Fibroblast of skin of left biceps (primary cell): Measurements from ENCODE around the gene CHKB.
"Not testable (repeated sequence)": the region's sequence is repeated elsewhere in the genome, so short reads cannot be mapped to it uniquely, and the experiment has no call there.

Experiments used
- DNase-seq, 2 experiments: peaks; one replicate each; pipeline ENCODE4 v3.0.0-alpha.2; 2013; ENCODE audit warnings: low read depth in 2 of 2

CHKB gene

DNA sequence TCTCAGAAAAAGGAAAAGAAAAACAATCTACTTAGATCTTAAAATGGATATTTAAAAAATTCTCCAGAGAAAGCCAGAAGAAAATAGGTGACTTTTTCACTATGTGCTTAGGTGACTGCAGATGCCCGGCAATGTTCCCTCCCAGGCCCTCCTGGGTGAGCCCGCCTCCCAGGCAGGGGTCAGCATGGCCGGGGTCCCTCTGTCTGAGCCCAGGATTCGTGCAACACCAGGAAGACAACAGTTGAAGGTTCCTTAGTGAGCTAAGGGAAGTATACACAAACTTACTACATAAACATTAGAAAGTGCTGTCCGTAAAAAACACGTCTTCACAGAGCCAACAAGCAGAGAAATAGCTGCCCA is 29.5 kb upstream of the CHKB start:
- DNase-seq: no peak

GRCh38 chr22:50611341-50612060 is 28.9 kb upstream of the CHKB start:
- no peak for DNase-seq

DNA sequence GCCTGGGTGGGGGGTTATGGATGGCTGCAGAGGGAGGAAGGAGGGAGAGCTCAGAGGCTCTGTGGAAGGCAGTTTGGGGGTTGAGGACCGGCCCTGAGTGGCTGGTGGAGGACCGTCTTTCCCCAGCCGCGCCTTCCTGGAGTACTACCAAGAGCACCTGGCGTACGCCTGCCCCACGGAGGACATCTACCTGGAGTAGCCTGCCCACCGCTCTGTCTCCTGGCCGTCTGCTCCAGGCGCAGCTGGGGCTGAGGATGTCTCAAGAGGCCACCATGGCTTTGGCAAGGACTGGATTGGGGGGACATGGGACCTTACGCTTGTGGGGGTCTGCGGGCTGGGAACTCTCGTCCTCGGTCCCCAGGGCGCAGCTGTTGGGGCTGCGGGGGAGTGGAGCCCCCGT is 27.9 kb upstream of the CHKB start:
- no peak for DNase-seq

DNA sequence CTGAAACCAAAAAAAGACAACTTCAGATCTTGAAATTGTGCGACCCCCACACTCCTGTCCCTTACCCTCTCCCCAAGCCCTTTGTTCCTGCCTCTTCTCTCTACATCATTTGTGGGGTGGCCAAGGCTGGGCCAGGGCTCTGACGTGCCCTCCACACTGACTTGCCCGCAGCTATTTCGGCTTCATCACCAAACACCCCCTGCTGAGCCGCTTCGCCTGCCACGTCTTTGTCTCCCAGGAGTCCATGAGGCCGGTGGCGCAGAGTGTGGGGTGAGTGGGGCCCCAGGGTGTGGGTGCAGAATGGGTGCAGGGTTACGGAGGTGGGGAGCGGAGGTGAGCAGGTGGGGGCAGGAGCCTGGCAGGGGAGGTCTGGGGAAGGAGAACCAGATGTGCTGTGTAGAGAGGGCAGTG is 27.4 kb upstream of the CHKB start:
- DNase-seq: no peak

GRCh38 chr22:50609599-50609998 is 26.9 kb upstream of the CHKB start:
- no peak for DNase-seq

GRCh38 chr22:50608996-50609395 is 26.3 kb upstream of the CHKB start:
- DNase-seq: no peak

DNA sequence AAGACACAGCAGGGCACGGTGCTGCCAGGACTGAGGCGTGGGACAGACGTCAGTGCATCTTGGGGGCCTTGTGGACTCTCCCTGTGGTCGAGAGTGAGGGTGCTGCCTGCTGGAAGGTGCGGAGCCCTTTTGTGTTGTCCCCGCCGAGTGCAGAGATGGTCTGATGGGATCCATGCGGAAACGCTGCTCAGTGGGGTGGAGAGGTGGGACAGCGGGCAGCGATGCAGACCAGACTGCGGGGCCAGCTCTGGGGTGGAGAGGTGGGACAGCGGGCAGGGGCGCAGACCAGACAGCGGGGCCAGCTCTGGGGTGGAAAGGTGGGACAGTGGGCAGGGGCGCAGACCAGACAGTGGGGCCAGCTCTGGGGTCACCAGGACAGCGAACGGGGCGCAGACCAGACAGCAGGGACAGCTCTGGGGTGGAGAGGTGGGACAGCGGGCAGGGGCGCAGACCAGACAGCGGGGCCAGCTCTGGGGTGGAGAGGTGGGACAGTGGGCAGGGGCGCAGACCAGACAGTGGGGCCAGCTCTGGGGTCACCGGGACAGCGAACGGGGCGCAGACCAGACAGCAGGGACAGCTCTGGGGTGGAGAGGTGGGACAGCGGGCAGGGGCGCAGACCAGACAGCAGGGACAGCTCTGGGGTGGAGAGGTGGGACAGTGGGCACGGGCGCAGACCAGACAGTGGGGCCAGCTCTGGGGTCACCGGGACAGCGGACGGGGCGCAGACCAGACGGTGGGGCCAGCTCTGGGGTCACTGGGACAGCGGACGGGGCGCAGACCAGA is 25.6 kb upstream of the CHKB start:
- DNase-seq: not testable (repeated sequence)

DNA sequence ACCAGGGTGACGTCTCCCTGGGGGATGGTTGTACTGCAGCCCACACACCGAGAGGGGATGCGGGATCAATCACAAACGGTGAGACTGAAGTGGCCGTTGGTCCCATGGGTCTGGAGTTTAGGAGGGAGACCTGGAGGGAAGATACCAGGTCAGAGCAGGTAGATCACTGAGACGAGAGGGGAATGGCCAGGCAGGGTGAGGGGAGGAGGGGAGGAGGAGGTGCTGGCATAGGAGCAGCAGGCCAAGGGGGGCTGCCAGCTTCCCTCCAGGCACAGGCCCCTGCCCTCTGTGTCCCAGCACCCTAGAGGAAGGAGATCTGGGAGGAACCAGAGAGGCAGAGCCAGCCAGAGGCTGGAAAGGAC is 25.0 kb upstream of the CHKB start:
- DNase-seq: no peak

GRCh38 chr22:50606946-50607658 is 24.5 kb upstream of the CHKB start:
- DNase-seq: no peak

DNA sequence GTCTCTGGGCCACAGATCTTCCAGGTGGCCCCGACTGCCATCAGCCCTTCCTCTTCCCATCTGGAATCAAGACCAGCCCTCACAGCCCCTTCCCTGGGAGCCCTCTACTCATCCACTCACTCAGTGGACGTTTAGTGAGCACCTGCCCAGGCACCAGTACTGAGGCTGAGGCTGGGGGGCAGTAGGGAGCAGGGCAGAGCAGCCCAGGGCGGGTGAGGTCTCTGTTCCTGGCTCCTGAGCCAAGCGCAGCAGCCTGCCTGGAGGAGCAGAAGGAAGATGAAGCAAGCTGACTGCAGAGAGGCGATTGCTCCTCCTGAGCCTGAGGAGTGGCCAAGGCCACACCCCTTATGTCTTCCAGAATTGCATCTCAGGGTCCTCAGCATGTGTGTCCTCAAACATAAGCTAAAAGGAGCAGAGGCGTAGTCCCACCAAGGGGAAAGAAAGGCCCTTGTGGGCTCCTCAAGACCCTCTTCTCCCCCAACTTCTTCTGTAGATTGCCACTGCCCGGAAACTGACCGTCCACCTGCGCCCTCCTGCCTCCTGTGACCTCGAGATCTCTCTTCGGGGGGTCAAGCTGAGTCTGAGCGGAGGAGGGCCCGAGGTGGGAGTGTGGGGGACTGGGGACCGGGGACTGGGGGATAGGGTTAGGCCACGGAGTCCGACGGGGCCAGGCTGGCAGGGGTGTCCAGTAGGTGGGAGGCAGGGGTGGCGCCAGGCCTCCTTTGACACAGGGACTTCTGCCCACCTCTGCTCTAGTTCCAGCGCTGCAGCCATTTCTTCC is 23.7 kb upstream of the CHKB start:
- DNase-seq: no peak

DNA sequence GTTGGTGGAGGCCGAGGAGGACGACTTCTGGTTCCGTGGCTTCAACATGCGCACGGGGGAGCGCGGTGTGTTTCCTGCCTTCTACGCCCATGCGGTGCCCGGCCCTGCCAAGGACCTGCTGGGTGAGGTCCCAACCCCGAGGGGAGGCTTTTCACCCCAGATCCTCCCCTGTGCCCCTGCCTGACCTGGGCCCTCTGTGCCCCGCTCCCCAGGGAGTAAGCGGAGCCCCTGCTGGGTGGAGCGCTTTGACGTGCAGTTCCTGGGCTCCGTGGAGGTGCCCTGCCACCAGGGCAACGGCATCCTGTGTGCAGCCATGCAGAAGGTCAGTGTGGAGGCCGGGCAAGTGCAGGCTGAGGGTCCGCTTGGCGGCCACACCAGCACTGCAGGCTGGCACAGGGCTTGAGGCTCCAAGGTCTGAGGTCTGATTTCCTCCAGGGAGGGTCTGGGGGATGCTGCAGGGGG is 23.0 kb upstream of the CHKB start:
- DNase-seq: no peak

- no peak for DNase-seq
Observed at GRCh38 chr22:50605002-50605612, 22.5 kb upstream of the CHKB start.

DNA sequence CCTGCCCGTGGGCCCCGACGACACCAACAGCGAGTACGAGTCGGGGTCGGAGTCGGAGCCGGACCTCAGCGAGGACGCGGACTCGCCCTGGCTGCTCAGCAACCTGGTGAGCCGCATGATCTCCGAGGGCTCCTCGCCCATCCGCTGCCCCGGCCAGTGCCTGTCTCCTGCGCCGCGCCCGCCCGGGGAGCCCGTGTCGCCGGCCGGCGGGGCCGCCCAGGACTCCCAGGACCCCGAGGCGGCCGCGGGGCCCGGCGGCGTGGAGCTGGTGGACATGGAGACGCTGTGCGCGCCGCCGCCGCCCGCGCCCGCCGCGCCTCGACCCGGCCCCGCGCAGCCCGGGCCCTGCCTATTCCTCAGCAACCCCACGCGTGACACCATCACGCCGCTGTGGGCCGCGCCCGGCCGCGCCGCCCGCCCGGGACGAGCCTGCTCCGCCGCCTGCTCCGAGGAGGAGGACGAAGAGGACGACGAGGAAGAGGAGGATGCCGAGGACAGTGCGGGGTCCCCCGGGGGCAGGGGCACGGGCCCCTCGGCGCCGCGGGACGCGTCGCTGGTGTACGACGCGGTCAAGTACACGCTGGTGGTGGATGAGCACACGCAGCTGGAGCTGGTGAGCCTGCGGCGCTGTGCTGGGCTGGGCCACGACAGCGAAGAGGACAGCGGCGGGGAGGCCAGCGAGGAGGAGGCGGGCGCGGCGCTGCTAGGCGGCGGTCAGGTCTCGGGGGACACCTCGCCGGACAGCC is 21.8 kb upstream of the CHKB start:
- no peak for DNase-seq

- DNase-seq: no peak
Observed at GRCh38 chr22:50603511-50604255, 21.0 kb upstream of the CHKB start.

- DNase-seq: no peak
Observed at GRCh38 chr22:50602338-50602700, 19.7 kb upstream of the CHKB start.

DNA sequence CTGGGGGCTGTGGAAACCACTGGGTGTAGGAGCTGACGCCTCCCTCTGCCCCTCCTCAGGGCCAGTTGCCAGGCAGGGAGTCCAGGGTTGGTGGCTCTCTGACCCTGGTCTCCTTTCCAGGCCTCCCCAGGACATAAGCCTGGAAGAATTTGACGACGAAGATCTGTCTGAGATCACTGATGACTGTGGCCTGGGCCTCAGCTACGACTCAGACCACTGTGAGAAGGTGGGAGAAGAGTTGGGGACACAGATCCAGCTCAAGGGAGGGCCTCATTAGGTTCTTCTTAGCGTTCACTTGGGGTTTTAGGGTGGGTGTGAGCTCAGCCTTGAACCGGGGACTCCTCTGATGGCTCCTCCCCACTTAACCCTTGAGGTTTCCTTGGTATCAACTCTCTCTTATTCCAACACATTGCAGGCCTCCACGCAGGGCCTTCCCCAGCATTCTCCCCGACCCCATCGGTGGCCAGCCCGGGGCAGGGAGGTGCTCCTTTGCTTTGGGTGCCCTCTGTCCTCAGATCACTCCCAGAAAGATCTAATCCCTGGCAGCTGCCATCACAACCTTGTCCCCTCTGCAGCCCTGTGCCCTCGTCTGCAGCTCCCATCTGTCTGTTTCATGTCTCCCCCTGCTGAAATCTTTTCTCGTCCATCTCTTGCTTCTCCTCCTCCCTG is 19.2 kb upstream of the CHKB start:
- no peak for DNase-seq

- no peak for DNase-seq
Observed at GRCh38 chr22:50600967-50601668, 18.5 kb upstream of the CHKB start.

GRCh38 chr22:50600538-50600937 is 17.9 kb upstream of the CHKB start, which contains the start of gene MAPK8IP2:
TSS of gene MAPK8IP2 (plus strand) at chr22:50600793. CDS start at chr22:50600819, 26 bp downstream.
- no peak for DNase-seq
